ENCODE results near the gene CST6. TPM values are rescaled to one million over a fixed set of nuclear protein-coding genes. Genes with fewer than 3 reads are reported as not detected.
A peak's percentile ranks its signal among the peaks of the same experiment; 100 is the strongest.

Gene CST6
- total RNA-seq, 4 donors from 2014 or later, result 734 to 2,600 (median 1,315) TPM

GRCh38 chr11:65997286-65997685 is 14.5 kb upstream of the CST6 start:
- no peak for DNase-seq (ENCODE audit: low spot score in 2 of 2)
- 83 to 84% methylated on average over 2 of the region's 2 CpGs for WGBS, 2 donors
- TF ChIP-seq POLR2A (IDR thresholded peaks at IDR 0.05) (no peak), CTCF (IDR thresholded peaks at IDR 0.05) (no peak)
- H3K4me3 ChIP-seq (ENCODE audit: low read depth, poor library complexity, severe bottlenecking), result no peak overlapping the region
- intact Hi-C loops (cut with DNase I; ENCODE audit: low total_unique reads), result no loop called here

GRCh38 chr11:66001942-66002647 is 9.7 kb upstream of the CST6 start, which contains the start of the genes BANF1 and EIF1AD:
Gene BANF1, plus strand, starts transcription at chr11:66002503. Its CDS starts 748 bp downstream, at chr11:66003251.
Gene EIF1AD, minus strand, starts transcription at chr11:66002157. Its CDS starts 1,768 bp downstream, at chr11:66000389.
- intact Hi-C loops (cut with DNase I; ENCODE audit: low total_unique reads), result no loop called here
- peak in 1 of 3 donors; percentile 11 for TF ChIP-seq CTCF (IDR thresholded peaks at IDR 0.05)
- TF ChIP-seq POLR2A (IDR thresholded peaks at IDR 0.05), result no peak
- peak within 1 kb of the TSS; percentile 92 for H3K4me3 ChIP-seq (ENCODE audit: low read depth, poor library complexity, severe bottlenecking)
- WGBS, 2 donors, result 0% methylated on average over 55 of the region's 55 CpGs
- peak; percentile 93 to 98 for DNase-seq (ENCODE audit: low spot score in 2 of 2)

GRCh38 chr11:66002648-66003225 is 9.1 kb upstream of the CST6 start:
- WGBS, 2 donors, result 1% methylated on average over 24 to 26 of the region's 40 CpGs
- peak overlapping the region; percentile 92 for H3K4me3 ChIP-seq (ENCODE audit: low read depth, poor library complexity, severe bottlenecking)
- no peak for DNase-seq (ENCODE audit: low spot score in 2 of 2)
- TF ChIP-seq CTCF (IDR thresholded peaks at IDR 0.05) (no peak), POLR2A (IDR thresholded peaks at IDR 0.05) (no peak)
- intact Hi-C loops (cut with DNase I; ENCODE audit: low total_unique reads), result no loop called here

- H3K4me3 ChIP-seq (ENCODE audit: low read depth, poor library complexity, severe bottlenecking), result no peak overlapping the region
- no peak for DNase-seq (ENCODE audit: low spot score in 2 of 2)
- TF ChIP-seq POLR2A (IDR thresholded peaks at IDR 0.05) (no peak), CTCF (IDR thresholded peaks at IDR 0.05) (no peak)
- WGBS, 2 donors, result 75 to 78% methylated on average over 6 of the region's 6 CpGs
- intact Hi-C loops (cut with DNase I; ENCODE audit: low total_unique reads), result no loop called here
These were observed 8.5 kb upstream of the CST6 start for GRCh38 chr11:66003291-66003690.

- WGBS, 2 donors, result 81 to 82% methylated on average over 4 of the region's 4 CpGs
- intact Hi-C loops (cut with DNase I; ENCODE audit: low total_unique reads), result no loop called here
- H3K4me3 ChIP-seq (ENCODE audit: low read depth, poor library complexity, severe bottlenecking), result no peak overlapping the region
- TF ChIP-seq CTCF (IDR thresholded peaks at IDR 0.05), result no peak
- no peak for TF ChIP-seq POLR2A (IDR thresholded peaks at IDR 0.05)
- no peak for DNase-seq (ENCODE audit: low spot score in 2 of 2)
These were observed 7.6 kb upstream of the CST6 start for GRCh38 chr11:66004186-66004585.

All from lower leg skin (tissue), 4 donors.